K562 (cell line): ENCODE results near the gene PPP1R1C. TPM values are rescaled to one million over a fixed set of nuclear protein-coding genes. Genes with fewer than 3 reads are reported as not detected.

ENCODE experiments used
- ATF3 ChIP-seq, 2 experiments: fragments of 450-650 bp in 1 of 2; sonication (generic) in 1 of 2; formaldehyde crosslinking in 1 of 2; IDR thresholded peaks in 1 of 2; conservative IDR thresholded peaks in 1 of 2; 2 replicates each; pipeline versions ENCODE4 v1.6.1 to v1.8.1; 2016 to 2023; ENCODE audit warnings: mild to moderate bottlenecking in 2 of 2, moderate library complexity in 2 of 2, inconsistent platforms in 1 of 2, missing genetic modification reagents in 1 of 2
- ATF4 ChIP-seq: fragments of 450-650 bp; formaldehyde crosslinking; IDR thresholded peaks from 2 replicates; pipeline ENCODE4 v1.4.0; 2022; ENCODE audit warnings: mild to moderate bottlenecking, moderate library complexity
- CEBPB ChIP-seq: fragments of 450-650 bp; IDR thresholded peaks from 2 replicates; pipeline ENCODE4 v1.6.1; 2016; ENCODE audit warnings: missing genetic modification characterization, missing compliant biosample characterization
- HNRNPK ChIP-seq: fragments of 200-400 bp; formaldehyde crosslinking; IDR thresholded peaks from one replicate; pipeline ENCODE4 v1.6.1; 2018; ENCODE audit warnings: mild to moderate bottlenecking, low read depth, low read length; ENCODE audit not compliant: poor library complexity, severe bottlenecking
- TOE1 ChIP-seq, 2 experiments: fragments of 450-650 bp in 1 of 2; sonication (generic) in 1 of 2; formaldehyde crosslinking in 1 of 2; IDR thresholded peaks; 2 replicates each; pipeline versions ENCODE4 v1.7.1 to v1.8.0; 2016 to 2022; ENCODE audit warnings: borderline replicate concordance in 2 of 2, mild to moderate bottlenecking in 2 of 2, antibody characterized with exemption in 1 of 2, inconsistent platforms in 1 of 2, low read depth in 1 of 2, missing genetic modification reagents in 1 of 2, moderate library complexity in 1 of 2
- TRIM25 ChIP-seq: fragments of 450-650 bp; IDR thresholded peaks from 2 replicates; pipeline ENCODE4 v1.7.0; 2016; ENCODE audit warnings: borderline replicate concordance
- ZBTB11 ChIP-seq, 3 experiments: fragments of 200-800 bp in 1 of 3; fragments of 250-450 bp in 1 of 3; fragments of 450-650 bp in 1 of 3; sonication (Bioruptor Pico) in 1 of 3; sonication (Bioruptor generic) in 1 of 3; formaldehyde crosslinking in 1 of 3; IDR thresholded peaks; 2 replicates each; pipeline versions ENCODE4 v1.6.1 to v1.8.0; 2016 to 2022; ENCODE audit warnings: mild to moderate bottlenecking in 2 of 3, missing genetic modification characterization in 2 of 3, missing compliant biosample characterization in 1 of 3, moderate library complexity in 1 of 3
- ZNF140 ChIP-seq: fragments of 250-450 bp; sonication (Bioruptor Pico); IDR thresholded peaks from 2 replicates; pipeline ENCODE4 v1.8.0; 2021; ENCODE audit warnings: moderate library complexity, mild to moderate bottlenecking, inconsistent platforms
- ZNF766 ChIP-seq: fragments of 200-800 bp; sonication (Bioruptor generic); conservative IDR thresholded peaks from 2 replicates; pipeline ENCODE4 v1.6.1; 2016; ENCODE audit warnings: missing genetic modification characterization, missing compliant biosample characterization
- polyA plus RNA-seq, 8 experiments: library from polyadenylated mRNA; depleted of rRNA in 4 of 8; stranded (reverse) in 5 of 8; unstranded in 3 of 8; fragments of >200 nt; fragmentation: Nextera tagmentation in 2 of 8; fragmentation: Illumina TruSeq in 1 of 8; extraction: Ambion mirVana in 2 of 8; extraction: Trizol in 1 of 8; gene quantifications; 2 replicates each; pipeline versions ENCODE4 v1.2.1 to v1.2.3, GENCODE V29; 2011 to 2014; ENCODE audit warnings: inconsistent platforms in 1 of 8, missing spikeins in 1 of 8
- total RNA-seq, 7 experiments: library from RNA; depleted of rRNA in 6 of 7; stranded (reverse); fragments of >200 nt in 6 of 7; fragmentation: Illumina TruSeq in 2 of 7; extraction: Trizol in 2 of 7; gene quantifications; 2 replicates each; pipeline versions ENCODE4 v1.2.1 to v1.2.3, GENCODE V29; 2011 to 2021; ENCODE audit warnings: low replicate concordance in 1 of 7

PPP1R1C gene
- total and polyA plus RNA-seq, 9 of the 15 experiments (the other 6 are each of a cell fraction or from before 2014, with no cell fraction given): 0.09 to 0.64 (median 0.40) TPM; not detected in 2

GRCh38 chr2:182047544-182047943 lies 61.9 kb downstream of the PPP1R1C start (continued):
- TF ChIP-seq ZBTB11 (CRISPR knock-in tag; IDR thresholded peaks at IDR 0.05): no peak
- peak; percentile 65 for TF ChIP-seq ATF4 (CRISPR knock-in tag)
- no peak for TF ChIP-seq TRIM25
- no peak for TF ChIP-seq TOE1 (IDR thresholded peaks at IDR 0.05; ENCODE audit: borderline replicate concordance)
- TF ChIP-seq TOE1 (CRISPR knock-in tag; IDR thresholded peaks at IDR 0.05; ENCODE audit: borderline replicate concordance, low read depth): no peak
- TF ChIP-seq CEBPB (tag): peak; percentile 49; the same call in 1 of the 2 replicates
- TF ChIP-seq ZNF766 (CRISPR knock-in tag): no peak
- TF ChIP-seq ATF3 (IDR thresholded peaks at IDR 0.05): peak; percentile 56; the same call in 1 of the 2 replicates
- no peak for TF ChIP-seq ATF3 (CRISPR knock-in tag; conservative IDR thresholded peaks at IDR 0.05)
- no peak for TF ChIP-seq HNRNPK
- no peak for TF ChIP-seq ZNF140 (CRISPR knock-in tag)
